K562 (cell line): ENCODE measurements around the gene MAP2K6. TPM values are rescaled to one million over a fixed set of nuclear protein-coding genes. Genes with fewer than 3 reads are reported as not detected.

Experiments used
- ATAC-seq: fragments of 200-7000 bp; cut with Tn5 transposase; 3 replicates; pipeline ENCODE4 v1.9.1; 2020; ENCODE audit warnings: moderate library complexity
- BruUV-seq: library from RNA; stranded (reverse); fragments of 400-500 nt; replicated peaks from 2 replicates; lab custom pipeline; 2021; lab: Mats Ljungman, UMichigan
- CTCF ChIA-PET: fragments of 300-600 bp; formaldehyde crosslinking; extraction: SDS; loops from one replicate; lab custom pipeline; 2021; ENCODE audit warnings: low intra/inter-chr PET ratio; lab: Yijun Ruan, JAX
- POLR2A ChIA-PET: fragments of 300-600, 350-650 bp; sonication (Branson Sonifier 250); formaldehyde crosslinking; extraction: SDS; loops from one replicate; lab custom pipeline; 2021; ENCODE audit warnings: antibody characterized with exemption, inconsistent platforms; lab: Yijun Ruan, JAX
- DNase-seq, 4 experiments: peaks; one replicate each; pipeline versions ENCODE4 v3.0.0 to v3.0.0-alpha.2; 2011 to 2018; ENCODE audit warnings: low spot score in 3 of 4, mixed read lengths in 3 of 4; ENCODE audit errors: extremely low read depth in 1 of 4
- FAIRE-seq: peaks from 2 replicates; lab custom pipeline; 2011; peaks lifted over from hg19 to GRCh38; lab: Jason Lieb, UNC
- H2AFZ ChIP-seq: 2 replicates; pipeline ENCODE4 v1.6.0; 2011; ENCODE audit warnings: low read depth, low read length, control low read depth, inconsistent platforms
- H3K27ac ChIP-seq: fragments of 200-600 bp; 3 replicates; pipeline ENCODE4 v1.8.0; 2011; ENCODE audit warnings: low read depth, mild to moderate bottlenecking, control low read depth, inconsistent platforms, low read length, moderate library complexity, mixed read lengths; ENCODE audit errors: extremely low read depth
- H3K27me3 ChIP-seq, 2 experiments: fragments of 300-600 bp in 1 of 2; 2 replicates in 1 of 2; 3 replicates in 1 of 2; pipeline versions ENCODE4 v1.6.0 to v1.8.0; 2011; ENCODE audit warnings: inconsistent platforms in 2 of 2, low read length in 2 of 2, mild to moderate bottlenecking in 1 of 2, mixed read lengths in 1 of 2, moderate library complexity in 1 of 2; ENCODE audit not compliant: control insufficient read depth in 2 of 2, insufficient read depth in 2 of 2
- H3K36me3 ChIP-seq: fragments of 300-600 bp; 3 replicates; pipeline ENCODE4 v1.8.0; 2011; ENCODE audit warnings: mild to moderate bottlenecking, low read length, inconsistent platforms; ENCODE audit not compliant: control insufficient read depth, insufficient read depth
- H3K4me1 ChIP-seq, 2 experiments: fragments of 200-600 bp in 1 of 2; replicated peaks in 1 of 2; 2 replicates in 1 of 2; 3 replicates in 1 of 2; pipeline versions ENCODE4 v1.5.1 to v1.8.0; 2011; ENCODE audit warnings: inconsistent platforms in 2 of 2, low read length in 2 of 2, mild to moderate bottlenecking in 1 of 2, mixed read lengths in 1 of 2, moderate library complexity in 1 of 2; ENCODE audit not compliant: control insufficient read depth in 2 of 2, insufficient read depth in 2 of 2
- H3K4me2 ChIP-seq: 2 replicates; pipeline ENCODE4 v1.6.1; 2011; ENCODE audit warnings: low read length, control low read depth, inconsistent platforms, mixed read lengths; ENCODE audit not compliant: insufficient read depth
- H3K4me3 ChIP-seq: fragments of 200-600 bp; sonication (generic), shearing (Covaris generic); 2 replicates; pipeline ENCODE4 v1.5.1; 2016; ENCODE audit warnings: control low read depth, inconsistent platforms
- H3K79me2 ChIP-seq: fragments of 200-600 bp; 3 replicates; pipeline ENCODE4 v1.8.0; 2011; ENCODE audit warnings: low read length, inconsistent platforms; ENCODE audit not compliant: control insufficient read depth, insufficient read depth
- H3K9ac ChIP-seq, 2 experiments: 2 replicates each; pipeline versions ENCODE4 v1.6.0 to v1.6.1; 2011; ENCODE audit warnings: low read depth in 2 of 2, low read length in 2 of 2, control low read depth in 1 of 2, inconsistent platforms in 1 of 2, mild to moderate bottlenecking in 1 of 2, mixed read lengths in 1 of 2; ENCODE audit not compliant: insufficient read depth in 1 of 2
- H3K9me1 ChIP-seq: one replicate; pipeline ENCODE4 v1.6.0; 2011; ENCODE audit warnings: inconsistent platforms, mild to moderate bottlenecking, low read length, moderate library complexity; ENCODE audit not compliant: control insufficient read depth, insufficient read depth
- H3K9me3 ChIP-seq: replicated peaks from 2 replicates; pipeline ENCODE4 v1.5.1; 2011; ENCODE audit warnings: low read depth, low read length, inconsistent platforms; ENCODE audit not compliant: control insufficient read depth, insufficient read depth
- H4K20me1 ChIP-seq: replicated peaks from 2 replicates; pipeline ENCODE4 v1.6.1; 2011; ENCODE audit warnings: low read length, inconsistent platforms, mixed read lengths; ENCODE audit not compliant: control insufficient read depth, insufficient read depth
- HINFP ChIP-seq: fragments of 450-650 bp; conservative IDR thresholded peaks from 2 replicates; pipeline ENCODE4 v1.6.1; 2016; ENCODE audit warnings: missing genetic modification characterization, low read depth, mild to moderate bottlenecking, control low read depth, missing compliant biosample characterization
- KDM1A ChIP-seq, 2 experiments: fragments of 450-650 bp; IDR thresholded peaks; 2 replicates each; pipeline ENCODE4 v1.6.1; 2016; ENCODE audit warnings: mild to moderate bottlenecking in 2 of 2
- MAZ ChIP-seq, 2 experiments: fragments of 450-650 bp in 1 of 2; sonication (generic) in 1 of 2; formaldehyde crosslinking; IDR thresholded peaks in 1 of 2; conservative IDR thresholded peaks in 1 of 2; 2 replicates each; pipeline versions ENCODE4 v1.4.0 to v1.5.0; 2020; ENCODE audit warnings: mild to moderate bottlenecking in 1 of 2, missing genetic modification reagents in 1 of 2
- MECOM ChIP-seq: fragments of 250-450 bp; sonication (Bioruptor Pico); IDR thresholded peaks from 2 replicates; pipeline ENCODE4 v1.8.0; 2022; ENCODE audit warnings: inconsistent platforms
- NFATC3 ChIP-seq: fragments of 450-650 bp; IDR thresholded peaks from 2 replicates; pipeline ENCODE4 v1.6.1; 2017; ENCODE audit warnings: mild to moderate bottlenecking
- NFYB ChIP-seq: IDR thresholded peaks from 2 replicates; pipeline ENCODE4 v1.6.1; 2011; ENCODE audit warnings: mild to moderate bottlenecking, moderate library complexity; ENCODE audit not compliant: insufficient read length; ENCODE audit errors: extremely low read depth
- NR0B1 ChIP-seq: fragments of 450-650 bp; IDR thresholded peaks from one replicate; pipeline ENCODE4 v1.6.1; 2018; ENCODE audit warnings: mild to moderate bottlenecking, moderate library complexity; ENCODE audit not compliant: partially characterized antibody
- PREB ChIP-seq: sonication (generic); formaldehyde crosslinking; IDR thresholded peaks from 2 replicates; pipeline ENCODE4 v1.8.1; 2023; ENCODE audit warnings: mild to moderate bottlenecking, missing genetic modification reagents
- RAD21 ChIP-seq, 2 experiments: fragments of 250-450 bp in 1 of 2; fragments of 450-650 bp in 1 of 2; sonication (Bioruptor Pico) in 1 of 2; formaldehyde crosslinking in 1 of 2; IDR thresholded peaks in 1 of 2; conservative IDR thresholded peaks in 1 of 2; 2 replicates each; pipeline versions ENCODE4 v1.4.0 to v1.8.0; 2020 to 2022; ENCODE audit warnings: mild to moderate bottlenecking in 2 of 2, moderate library complexity in 1 of 2
- TGIF2 ChIP-seq: sonication (generic); formaldehyde crosslinking; IDR thresholded peaks from 2 replicates; pipeline ENCODE4 v1.8.1; 2022; ENCODE audit warnings: mild to moderate bottlenecking, missing genetic modification reagents, moderate library complexity
- THRB ChIP-seq: fragments of 450-650 bp; formaldehyde crosslinking; conservative IDR thresholded peaks from 2 replicates; pipeline ENCODE4 v1.4.0; 2022; ENCODE audit warnings: mild to moderate bottlenecking, missing genetic modification characterization
- TSHZ1 ChIP-seq: fragments of 250-450 bp; sonication (Bioruptor Pico); IDR thresholded peaks from 2 replicates; pipeline ENCODE4 v1.4.0; 2020; ENCODE audit warnings: mild to moderate bottlenecking, moderate library complexity
- ZNF354B ChIP-seq: fragments of 250-450 bp; sonication (Bioruptor Pico); IDR thresholded peaks from 2 replicates; pipeline ENCODE4 v1.4.0; 2020
- ZZZ3 ChIP-seq: fragments of 450-650 bp; IDR thresholded peaks from 2 replicates; pipeline ENCODE4 v1.6.1; 2016; ENCODE audit warnings: antibody characterized with exemption, mild to moderate bottlenecking, moderate library complexity
- WGBS: fragments of 100-300 bp; shearing (Covaris generic); methylation state at CpG from one replicate; pipeline ENCODE4 v1.1.6; 2016; ENCODE audit warnings: low coverage, mixed read lengths; ENCODE audit not compliant: insufficient coverage; ENCODE audit errors: missing lambda C conversion rate; 5-methylcytosine and 5-hydroxymethylcytosine counted together
- in situ Hi-C: fragments of 300-500 bp; cut with MboI; formaldehyde crosslinking; loops from 4 replicates; pipeline ENCODE4 v1.15.0; 2018; ENCODE audit warnings: inconsistent platforms, mixed read lengths
- intact Hi-C: fragments of 100-400 bp; cut with micrococcal nuclease; formaldehyde crosslinking; loops from 2 replicates; pipeline ENCODE4 v1.14.2; 2022
- polyA plus RNA-seq, 8 experiments: library from polyadenylated mRNA; depleted of rRNA in 4 of 8; stranded (reverse) in 5 of 8; unstranded in 3 of 8; fragments of >200 nt; fragmentation: Nextera tagmentation in 2 of 8; fragmentation: Illumina TruSeq in 1 of 8; extraction: Ambion mirVana in 2 of 8; extraction: Trizol in 1 of 8; gene quantifications; 2 replicates each; pipeline versions ENCODE4 v1.2.1 to v1.2.3, GENCODE V29; 2011 to 2014; ENCODE audit warnings: inconsistent platforms in 1 of 8, missing spikeins in 1 of 8
- total RNA-seq, 7 experiments: library from RNA; depleted of rRNA in 6 of 7; stranded (reverse); fragments of >200 nt in 6 of 7; fragmentation: Illumina TruSeq in 2 of 7; extraction: Trizol in 2 of 7; gene quantifications; 2 replicates each; pipeline versions ENCODE4 v1.2.1 to v1.2.3, GENCODE V29; 2011 to 2021; ENCODE audit warnings: low replicate concordance in 1 of 7

MAP2K6 gene
- total and polyA plus RNA-seq, 9 of the 15 experiments (the other 6 are each of a cell fraction or from before 2014, with no cell fraction given), result 0.07 to 0.13 TPM; not detected in 7

GRCh38 chr17:69450918-69451317, 36.4 kb downstream of the MAP2K6 start:
- Histone ChIP-seq H3K9me1 (no peaks in the 10 kb centered on the region), H3K36me3 (no peaks in the 10 kb centered on the region), H3K27me3 (peaks cover 0 to 12% of the 10 kb centered on the region in 2 experiments; a peak in 3 of 5 replicates), H3K27ac (no peak overlapping the region), H4K20me1 (no peaks in the 10 kb centered on the region; the same call in 1 of the 2 replicates), H3K79me2 (no peaks in the 10 kb centered on the region), H3K9ac (no peak overlapping the region), H3K4me1 (no peaks in the 10 kb centered on the region), H3K4me3 (no peak overlapping the region), H3K4me2 (no peak overlapping the region), H2AFZ (no peak overlapping the region), H3K9me3 (no peaks in the 10 kb centered on the region)
- FAIRE-seq, result no peak
- CTCF ChIA-PET, result no interaction called here
- intact Hi-C loops, result no loop called here
- POLR2A ChIA-PET, result no interaction called here
- in situ Hi-C loops, result no loop called here
- no TSS peak for BruUV-seq
- 2% methylated on average over 7 of the region's 7 CpGs for WGBS
- DNase-seq, result no peak
- ATAC-seq, result no peak
- TF ChIP-seq ZNF354B (CRISPR knock-in tag), result no peak
- TF ChIP-seq THRB (CRISPR knock-in tag), result no peak
- TF ChIP-seq ZZZ3, result no peak
- TF ChIP-seq TGIF2 (CRISPR knock-in tag), result no peak
- TF ChIP-seq NFYB, result no peak
- no peak for TF ChIP-seq HINFP
- TF ChIP-seq NR0B1, result no peak
- no peak for TF ChIP-seq MECOM (CRISPR knock-in tag)
- TF ChIP-seq KDM1A (IDR thresholded peaks at IDR 0.05), result no peak
- TF ChIP-seq NFATC3, result no peak
- no peak for TF ChIP-seq PREB
- no peak for TF ChIP-seq TSHZ1
- no peak for TF ChIP-seq MAZ (CRISPR knock-in tag; conservative IDR thresholded peaks at IDR 0.05 in 1 of 2, IDR thresholded peaks at IDR 0.05 in 1 of 2)
- no peak for TF ChIP-seq RAD21 (CRISPR knock-in tag; conservative IDR thresholded peaks at IDR 0.05 in 1 of 2, IDR thresholded peaks at IDR 0.05 in 1 of 2)
